GM19043 (cell line): ENCODE data around the gene NPTX1.
"Not testable (repeated sequence)": the region's sequence is repeated elsewhere in the genome, so short reads cannot be mapped to it uniquely, and the experiment has no call there.

Source experiments
- ATAC-seq: cut with Tn5 transposase; IDR thresholded peaks from one replicate; pipeline ENCODE4 v1.9.1; 2021; ENCODE audit warnings: low read depth; ENCODE audit not compliant: unreplicated experiment

Gene NPTX1

GRCh38 chr17:80475910-80476876, at the start of gene NPTX1:
Gene NPTX1 (minus strand): TSS chr17:80476607. CDS start chr17:80476446, 161 bp downstream.
- no peak for ATAC-seq

- ATAC-seq, result no peak
These were observed 47.7 kb upstream of the NPTX1 start for GRCh38 chr17:80523956-80524712.

GRCh38 chr17:80523054-80523744, 46.8 kb upstream of the NPTX1 start:
- ATAC-seq, result no peak

GRCh38 chr17:80520810-80521455, 44.5 kb upstream of the NPTX1 start:
- no peak for ATAC-seq

- no peak for ATAC-seq
These were observed 42.8 kb upstream of the NPTX1 start for GRCh38 chr17:80519091-80519781.

GRCh38 chr17:80518392-80518791, 42.0 kb upstream of the NPTX1 start:
- no peak for ATAC-seq

- no peak for ATAC-seq
These were observed 41.2 kb upstream of the NPTX1 start for GRCh38 chr17:80517641-80518040.

GRCh38 chr17:80516171-80516932, 39.9 kb upstream of the NPTX1 start:
- no peak for ATAC-seq

- ATAC-seq, result no peak
These were observed 37.5 kb upstream of the NPTX1 start for GRCh38 chr17:80513892-80514291.

GRCh38 chr17:80513201-80513600, 36.8 kb upstream of the NPTX1 start:
- no peak for ATAC-seq

GRCh38 chr17:80512233-80512632, 35.8 kb upstream of the NPTX1 start:
- ATAC-seq, result no peak

GRCh38 chr17:80511222-80512180, 35.1 kb upstream of the NPTX1 start:
- ATAC-seq, result no peak

GRCh38 chr17:80510772-80511171, 34.4 kb upstream of the NPTX1 start:
- no peak for ATAC-seq

- no peak for ATAC-seq
These were observed 33.7 kb upstream of the NPTX1 start for GRCh38 chr17:80510132-80510531.

GRCh38 chr17:80509311-80509710, 32.9 kb upstream of the NPTX1 start:
- no peak for ATAC-seq

- ATAC-seq, result no peak
These were observed 31.6 kb upstream of the NPTX1 start for GRCh38 chr17:80507965-80508364.

- ATAC-seq, result not testable (repeated sequence)
These were observed 30.8 kb upstream of the NPTX1 start for GRCh38 chr17:80507177-80507576.
